HG03469 (cell line): ENCODE measurements around the gene CPNE8.

ENCODE experiments used
- ATAC-seq: cut with Tn5 transposase; IDR thresholded peaks from one replicate; pipeline ENCODE4 v1.9.1; 2021; ENCODE audit warnings: mild to moderate bottlenecking, moderate library complexity, moderate number of reproducible peaks; ENCODE audit not compliant: unreplicated experiment

Gene CPNE8

DNA sequence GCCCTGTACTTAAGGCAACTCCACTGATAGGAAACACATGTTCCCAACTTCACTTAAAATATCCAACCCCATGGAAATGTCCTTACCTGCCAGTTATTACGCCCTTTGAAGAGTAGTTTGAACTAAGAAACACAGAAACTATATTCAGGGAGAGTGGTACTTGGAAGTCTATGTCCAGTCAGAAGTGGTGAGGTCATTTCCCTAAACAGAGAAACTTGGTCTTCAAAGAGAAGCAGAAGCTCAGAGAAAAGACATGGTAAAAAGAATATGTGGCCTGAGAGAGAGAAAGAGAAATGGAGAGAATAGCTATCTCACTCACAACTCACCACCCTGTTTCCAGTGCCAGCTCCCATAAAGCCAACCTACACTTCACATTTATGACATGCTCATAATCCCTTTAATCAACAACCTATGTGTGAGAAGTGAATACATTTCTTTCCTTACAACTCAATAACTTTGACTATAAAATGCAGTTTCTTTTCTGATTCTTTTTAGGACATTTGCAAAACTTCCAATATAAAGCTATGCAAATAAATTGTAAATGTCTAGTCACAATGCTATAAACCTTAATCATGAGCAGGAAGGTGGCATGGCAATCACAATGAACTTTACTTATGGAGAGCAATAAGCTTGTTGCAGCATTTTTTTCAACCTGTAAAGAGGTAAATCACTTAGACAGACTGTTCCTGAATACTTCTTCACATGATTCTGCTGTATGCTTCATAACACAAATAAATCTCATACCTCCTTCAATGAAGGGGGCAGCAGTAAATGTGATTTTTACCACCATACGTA, 67.1 kb downstream of the CPNE8 start:
- no peak for ATAC-seq

DNA sequence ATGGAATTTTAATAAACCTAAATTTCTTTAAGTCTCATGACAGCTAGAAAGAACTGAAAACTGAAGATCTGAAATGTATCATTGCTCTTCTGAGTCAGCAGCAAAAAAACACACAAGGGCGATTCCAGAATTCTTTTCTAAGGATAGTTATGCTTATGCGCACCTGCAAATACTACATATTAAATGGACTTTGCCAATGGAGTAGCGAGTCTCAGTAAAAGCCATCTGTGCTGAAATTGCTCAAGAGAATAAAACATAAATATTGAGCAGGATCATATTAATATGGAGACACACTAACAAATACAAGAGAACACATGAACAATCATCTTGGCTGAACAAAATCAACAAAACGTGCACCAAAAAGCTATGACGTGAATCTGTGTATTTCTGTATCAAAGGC, 73.7 kb downstream of the CPNE8 start:
- ATAC-seq = no peak

DNA sequence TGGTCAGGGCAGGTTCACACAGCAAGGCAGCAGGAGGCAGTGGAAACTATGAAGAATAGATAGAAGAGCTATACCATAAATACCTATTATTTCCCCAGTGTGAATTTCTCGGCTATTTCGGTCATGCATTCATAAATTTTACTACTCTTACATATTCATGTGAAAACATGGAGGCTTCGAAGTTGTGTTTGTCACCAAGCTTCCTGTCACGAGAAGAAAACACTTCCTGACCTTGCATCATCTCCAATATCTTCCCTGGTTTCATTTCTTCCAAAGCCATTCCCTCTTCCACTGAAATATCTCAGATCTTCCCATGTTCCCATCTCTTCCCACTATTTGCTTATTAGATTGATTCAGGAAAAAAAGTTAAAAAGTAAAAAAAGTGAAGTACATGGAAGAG, 80.4 kb downstream of the CPNE8 start:
- no peak for ATAC-seq

DNA sequence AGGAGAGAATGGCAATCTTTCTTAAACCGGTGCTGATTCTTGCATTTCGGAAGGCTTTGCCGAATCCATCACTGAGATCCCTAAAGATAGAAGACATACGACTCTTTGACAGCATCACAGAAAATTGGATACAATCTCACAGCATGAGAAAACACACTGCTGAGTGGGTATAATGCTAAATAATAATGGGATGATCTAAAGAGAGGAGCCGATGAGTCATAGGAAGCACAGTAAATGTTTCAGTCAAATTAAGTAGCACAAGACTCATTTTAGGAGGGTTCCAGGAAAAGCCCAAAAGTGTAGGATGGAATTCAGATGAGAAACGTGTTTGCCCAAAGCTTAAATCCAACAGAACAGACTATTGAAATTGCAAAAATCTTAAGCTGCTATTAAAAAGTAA, 81.7 kb downstream of the CPNE8 start:
- ATAC-seq = no peak

DNA sequence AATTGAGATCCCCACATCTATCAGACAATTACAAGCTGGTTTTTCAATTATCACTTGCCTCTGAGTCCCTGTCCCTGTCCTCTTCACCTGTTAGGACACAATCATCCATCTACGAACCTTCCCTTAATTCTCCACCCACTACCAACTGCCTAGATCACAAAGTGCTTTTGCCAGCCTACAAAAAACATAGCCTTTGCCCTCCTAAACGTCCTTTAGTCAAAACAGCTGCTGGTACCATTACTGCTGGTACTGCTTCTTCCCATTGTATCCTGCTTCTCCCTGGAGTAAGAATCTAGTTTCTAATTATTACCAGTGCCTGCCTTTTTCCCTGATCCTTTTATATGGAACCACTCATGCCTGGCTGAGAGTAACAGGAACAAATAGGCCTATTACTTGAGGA, 82.1 kb downstream of the CPNE8 start:
- ATAC-seq = no peak

DNA sequence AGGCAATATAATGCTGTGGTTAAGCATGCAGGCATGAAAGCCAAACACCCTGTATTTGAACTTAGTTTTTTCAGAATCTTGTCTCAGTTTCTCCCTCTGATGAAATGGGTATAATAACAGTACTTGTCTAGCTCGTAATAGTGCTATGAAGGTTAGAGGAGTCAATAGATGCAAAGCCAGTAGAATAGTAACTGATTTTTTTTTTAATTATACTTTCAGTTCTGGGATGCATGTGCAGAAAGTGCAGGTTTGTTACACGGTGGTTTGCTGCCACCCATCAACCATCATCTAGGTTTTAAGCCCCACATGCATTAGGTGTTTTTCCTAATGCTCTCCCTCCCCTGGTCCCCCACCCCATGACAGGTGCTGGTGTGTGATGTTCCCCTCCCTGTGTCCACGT, 87.4 kb downstream of the CPNE8 start:
- no peak for ATAC-seq

DNA sequence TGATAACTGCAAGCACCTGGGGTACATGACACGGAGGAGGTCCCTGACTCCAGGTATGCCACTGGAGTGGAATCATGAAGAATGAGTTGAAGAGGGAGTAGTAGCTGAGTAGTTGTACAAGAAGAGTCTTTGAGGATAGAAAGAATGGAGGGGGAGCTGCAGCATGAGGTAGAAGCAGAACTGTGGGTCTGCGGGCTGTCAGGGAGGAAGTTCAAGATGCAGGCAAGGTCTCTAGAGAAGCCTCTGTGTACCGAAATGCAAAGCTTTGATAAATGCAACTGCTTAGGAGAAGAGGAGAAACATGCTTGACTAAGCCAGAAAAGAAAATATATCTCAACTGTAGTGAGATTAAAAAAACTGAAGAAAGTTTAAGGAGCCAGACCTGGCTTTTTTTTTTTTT, 91.5 kb downstream of the CPNE8 start:
- no peak for ATAC-seq

DNA sequence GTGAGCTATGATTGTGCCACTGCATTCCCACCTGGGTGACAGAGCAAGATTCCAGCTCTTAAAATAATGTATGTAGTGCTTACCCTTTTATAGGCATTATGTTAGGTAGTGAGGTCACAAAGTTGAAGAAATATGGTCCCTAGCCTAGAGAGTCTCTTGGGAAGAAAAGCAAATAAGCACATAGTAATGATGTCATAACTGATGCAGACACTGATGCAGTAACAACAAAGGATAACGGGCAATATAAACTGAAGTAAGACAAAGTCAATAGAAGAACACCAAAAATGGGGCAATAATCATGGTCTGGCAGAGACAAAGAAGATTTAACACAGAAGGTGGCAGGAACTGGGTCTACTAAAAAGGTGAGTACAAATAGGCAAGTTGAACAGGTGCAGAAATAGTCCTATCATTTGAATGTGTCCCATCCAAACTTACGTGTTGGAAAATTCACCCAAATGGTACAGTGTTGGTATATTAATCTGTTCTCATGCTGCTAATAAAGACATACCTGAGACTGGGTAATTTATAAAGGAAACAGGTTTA, 93.5 kb downstream of the CPNE8 start:
- no peak for ATAC-seq

DNA sequence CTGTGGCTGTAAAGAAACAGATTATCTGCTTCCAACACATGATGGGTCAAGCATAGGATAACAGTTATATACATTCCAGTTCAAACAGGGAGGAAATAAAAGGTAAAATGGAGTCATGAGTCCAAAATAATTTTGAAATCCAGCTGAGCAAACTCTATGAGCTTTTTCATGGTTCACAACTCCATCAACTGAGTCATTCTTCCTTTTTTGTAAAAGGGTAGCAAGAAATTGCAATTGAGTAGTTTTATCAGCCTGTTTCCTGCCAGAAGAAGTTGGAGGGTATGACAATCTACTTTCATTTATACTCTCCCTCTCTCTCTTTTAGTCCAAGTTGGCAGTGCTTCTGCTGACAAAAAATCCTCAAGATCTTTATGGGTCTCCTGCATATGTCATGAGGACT, 95.6 kb downstream of the CPNE8 start:
- no peak for ATAC-seq

DNA sequence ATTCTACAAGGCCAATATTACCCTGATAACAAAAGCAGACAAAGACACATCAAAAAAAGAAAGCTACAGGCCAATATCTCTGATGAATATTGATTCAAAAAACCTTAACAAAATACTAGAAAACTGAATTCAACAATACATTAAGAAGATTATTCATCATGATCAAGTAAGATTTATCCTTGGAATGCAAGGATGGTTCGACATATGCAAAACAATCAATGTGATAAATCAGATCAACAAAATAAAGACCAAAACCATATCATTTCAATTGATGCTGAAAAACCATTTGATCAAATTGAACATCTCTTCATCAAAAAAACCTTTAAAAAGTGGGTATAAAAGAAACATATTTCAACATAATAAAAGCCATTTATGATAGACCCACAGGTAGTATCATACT, 117.3 kb downstream of the CPNE8 start:
- no peak for ATAC-seq

DNA sequence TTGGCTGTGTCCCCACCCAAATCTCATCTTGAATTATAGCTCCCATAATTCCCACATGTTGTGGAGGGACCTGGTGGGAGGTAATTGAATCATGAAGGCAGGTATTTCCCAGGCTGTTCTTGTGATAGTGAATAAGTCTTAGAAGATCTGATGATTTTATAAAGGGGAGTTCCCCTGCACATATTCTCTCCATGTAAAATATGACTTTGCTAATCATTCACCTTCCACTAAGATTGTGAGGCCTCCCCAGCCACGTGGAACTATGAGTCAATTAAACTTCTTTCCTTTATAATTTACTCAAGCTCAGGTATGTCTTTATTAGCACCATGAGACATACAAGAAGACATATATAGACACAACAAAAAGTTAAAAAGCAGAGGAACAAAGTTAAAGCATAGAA, 120.0 kb downstream of the CPNE8 start:
- no peak for ATAC-seq

DNA sequence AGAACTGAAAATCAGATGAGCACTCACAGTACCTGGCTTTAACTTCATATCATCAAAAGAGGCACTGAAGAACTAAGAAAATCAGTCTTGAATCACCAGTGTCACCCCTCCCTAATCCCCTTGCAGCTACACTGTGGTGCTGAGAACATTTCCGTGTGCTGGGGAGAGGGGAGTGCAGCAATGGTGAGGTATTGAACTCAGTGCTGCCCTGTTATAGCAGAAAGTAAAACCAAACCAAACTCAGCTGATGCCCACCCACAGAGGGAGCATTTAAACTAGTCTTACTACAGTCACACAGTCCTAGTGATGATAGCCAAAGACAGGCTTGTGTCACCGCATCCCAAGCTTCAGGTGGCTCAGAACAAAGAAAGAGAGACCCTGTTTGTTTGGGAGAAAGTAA, 122.1 kb downstream of the CPNE8 start:
- no peak for ATAC-seq

DNA sequence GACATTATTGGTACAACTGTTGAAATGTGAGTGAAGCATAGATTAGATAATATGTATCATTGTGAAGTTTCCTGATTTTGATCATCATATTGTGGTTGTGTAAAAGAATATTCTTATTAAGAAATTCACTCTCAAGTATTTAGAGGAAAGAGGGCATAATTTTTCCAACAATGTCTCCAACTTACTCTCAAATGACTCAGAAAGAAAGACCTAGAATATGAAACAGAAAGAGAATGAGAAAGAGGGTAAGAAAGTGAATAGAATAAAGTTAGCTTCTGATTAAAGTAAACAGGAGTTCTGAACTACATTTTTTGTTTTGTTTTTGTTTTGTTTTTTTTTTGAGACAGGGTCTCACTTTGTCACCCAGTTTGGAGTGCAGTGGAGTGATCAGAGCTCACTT, 123.0 kb downstream of the CPNE8 start:
- ATAC-seq = no peak

DNA sequence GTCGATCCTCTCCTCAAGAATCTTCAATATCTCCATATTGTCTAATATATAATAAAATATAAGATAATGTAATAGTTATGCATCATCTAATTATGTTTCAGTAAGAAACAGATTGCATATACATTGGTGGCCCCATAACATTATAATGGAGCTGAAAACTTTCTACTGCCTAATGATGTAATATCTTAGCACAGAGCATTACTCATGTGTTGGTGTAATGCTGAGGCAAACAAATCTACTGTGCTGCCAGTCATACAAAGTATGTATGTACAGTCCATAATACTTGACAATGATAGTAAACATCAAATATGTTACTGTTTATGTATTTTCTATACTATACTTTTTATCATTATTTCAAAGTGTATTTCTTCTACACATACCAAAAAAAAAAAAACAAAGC, 128.7 kb downstream of the CPNE8 start:
- no peak for ATAC-seq

DNA sequence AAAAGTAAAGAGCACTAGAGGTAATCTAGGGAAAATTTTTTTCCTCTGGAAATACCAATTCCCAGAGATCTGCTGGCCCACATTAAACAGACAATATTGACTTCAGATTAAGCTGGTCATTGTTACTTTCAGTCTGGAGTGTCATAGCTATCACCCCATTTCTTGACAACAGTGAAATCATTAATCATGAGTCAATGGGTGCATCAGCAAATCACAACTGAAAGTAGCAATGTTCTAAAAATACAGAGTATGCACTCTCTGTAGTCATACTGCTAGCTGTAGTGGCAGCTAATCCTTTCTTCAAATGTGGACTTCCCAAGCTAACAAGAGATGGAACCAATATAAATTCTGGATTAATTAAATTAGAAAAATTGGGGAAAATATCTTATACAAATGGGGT, 129.9 kb downstream of the CPNE8 start:
- peak; percentile 96 for ATAC-seq

DNA sequence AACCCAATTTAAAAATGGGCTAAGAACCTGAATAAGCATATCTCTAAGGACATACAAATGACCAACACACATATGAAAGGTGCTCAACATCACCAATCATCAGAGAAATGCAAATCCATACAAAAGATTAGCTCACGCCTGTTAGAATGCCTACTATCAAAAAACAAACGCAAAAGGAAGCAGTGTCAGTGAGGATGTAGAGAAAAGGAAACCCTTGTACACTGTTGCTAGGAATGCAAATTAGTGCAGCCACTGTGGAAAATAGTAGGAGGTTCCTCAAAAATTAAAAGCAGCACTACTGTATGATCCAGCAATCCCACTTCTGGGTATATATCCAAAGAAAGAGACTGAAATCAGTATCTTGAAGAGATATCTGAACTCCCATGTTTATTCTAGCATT, 133.0 kb downstream of the CPNE8 start:
- ATAC-seq = no peak

DNA sequence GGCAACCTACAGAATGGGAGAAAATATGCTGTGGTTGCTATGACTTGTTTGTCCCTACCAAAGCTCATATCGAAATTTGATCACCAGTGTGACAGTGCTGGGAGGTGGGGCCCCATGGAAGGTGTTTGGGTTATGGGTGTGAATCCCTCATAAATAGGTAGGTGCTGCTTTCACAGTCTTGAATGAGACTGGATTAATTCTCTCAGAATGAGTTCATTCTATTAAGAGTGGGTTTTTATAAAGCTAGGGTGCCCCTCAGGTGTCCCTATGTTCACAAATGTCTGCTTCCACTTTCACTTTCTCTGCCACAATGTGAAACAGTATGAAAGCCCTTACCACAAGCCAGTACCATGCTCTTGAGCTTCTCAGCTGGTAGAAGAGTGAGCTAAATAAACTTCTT, 133.5 kb downstream of the CPNE8 start:
- peak; percentile 57 for ATAC-seq

DNA sequence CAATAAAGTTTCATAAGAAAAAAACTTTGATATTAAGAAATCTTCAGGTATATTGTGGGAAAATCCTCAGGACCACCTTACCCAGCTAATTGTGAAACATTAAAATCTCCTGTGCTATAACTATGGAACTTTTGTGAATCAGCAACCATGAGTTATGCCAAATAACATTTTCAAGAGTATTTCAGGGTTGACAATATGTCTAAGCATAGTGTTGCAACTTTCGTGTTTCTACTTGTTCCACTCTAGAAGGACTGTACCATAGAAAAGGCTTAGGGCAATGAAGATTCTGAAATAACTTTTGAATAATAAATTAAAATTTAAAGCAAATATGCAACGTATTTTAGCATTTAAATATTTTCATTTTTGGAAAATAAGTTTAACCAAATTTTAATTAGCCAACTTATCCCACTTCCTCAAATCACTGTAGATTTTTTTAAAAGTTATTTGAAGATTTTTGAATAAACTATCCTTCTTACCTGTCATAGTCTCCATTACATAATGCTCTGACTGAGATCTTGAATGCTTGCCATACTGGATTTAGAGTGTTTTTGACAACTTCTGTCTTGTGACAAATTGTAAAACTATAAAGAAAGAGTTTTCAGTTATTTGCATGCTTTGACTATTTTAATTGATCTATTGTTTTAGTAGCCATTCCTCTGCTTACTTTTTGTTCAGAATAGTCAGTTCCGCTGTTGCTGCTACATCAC, 143.6 kb downstream of the CPNE8 start:
- ATAC-seq = no peak

DNA sequence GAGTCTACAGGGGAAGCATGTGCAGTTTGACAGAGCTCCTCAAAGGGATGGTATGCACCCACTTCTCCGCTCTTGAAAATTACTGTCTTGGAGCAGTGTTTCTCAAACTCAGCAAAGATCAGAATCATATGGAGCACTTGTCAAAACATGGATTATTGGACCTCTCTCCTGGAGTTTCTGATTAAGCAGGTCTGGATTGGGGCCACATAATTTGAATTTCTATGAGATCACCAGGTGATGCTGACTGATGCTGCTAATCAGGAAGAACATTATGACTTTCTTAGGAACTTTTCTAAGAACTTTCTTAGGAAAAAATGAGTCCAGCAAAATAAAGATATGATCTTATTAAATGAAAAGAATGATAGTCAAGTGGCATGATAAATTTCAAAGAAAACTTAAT, 144.3 kb downstream of the CPNE8 start:
- no peak for ATAC-seq

DNA sequence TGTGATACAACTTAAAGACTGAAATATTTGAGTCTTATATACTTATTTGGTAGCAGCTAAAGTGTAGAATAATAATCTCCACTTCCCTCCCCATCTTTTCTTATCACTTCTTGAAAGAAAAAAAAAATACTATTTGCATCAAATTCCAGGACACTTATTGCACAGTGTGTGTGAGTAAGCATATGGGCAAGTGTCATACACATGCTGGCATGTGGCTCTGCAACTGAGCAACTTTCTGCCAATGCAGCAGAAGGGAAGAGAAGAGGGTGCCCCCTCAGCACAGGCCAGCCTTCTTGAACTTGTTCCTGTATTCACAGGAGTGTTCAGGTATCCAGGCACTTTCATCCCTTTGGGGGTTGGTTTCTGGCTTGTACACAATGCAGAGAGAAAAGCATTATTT, 145.8 kb downstream of the CPNE8 start:
- ATAC-seq = no peak

DNA sequence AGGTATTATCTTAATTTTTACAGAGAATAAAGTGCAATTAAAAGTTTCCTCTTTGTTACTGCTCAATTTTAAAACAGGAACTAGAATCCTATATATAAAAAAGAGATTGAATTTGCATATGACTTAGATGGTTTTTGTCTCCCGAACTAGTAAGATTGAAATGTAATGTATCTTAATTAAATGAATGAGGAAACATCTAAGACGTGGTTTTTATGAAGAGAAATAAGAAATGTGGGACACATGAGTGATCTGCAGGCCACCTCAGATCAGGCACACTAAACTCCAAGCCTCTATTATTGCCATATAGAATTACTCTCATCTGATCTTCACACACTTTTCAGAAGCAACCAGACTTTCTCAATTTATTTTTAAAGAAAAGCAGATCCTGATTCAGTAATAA, 158.6 kb downstream of the CPNE8 start:
- no peak for ATAC-seq

DNA sequence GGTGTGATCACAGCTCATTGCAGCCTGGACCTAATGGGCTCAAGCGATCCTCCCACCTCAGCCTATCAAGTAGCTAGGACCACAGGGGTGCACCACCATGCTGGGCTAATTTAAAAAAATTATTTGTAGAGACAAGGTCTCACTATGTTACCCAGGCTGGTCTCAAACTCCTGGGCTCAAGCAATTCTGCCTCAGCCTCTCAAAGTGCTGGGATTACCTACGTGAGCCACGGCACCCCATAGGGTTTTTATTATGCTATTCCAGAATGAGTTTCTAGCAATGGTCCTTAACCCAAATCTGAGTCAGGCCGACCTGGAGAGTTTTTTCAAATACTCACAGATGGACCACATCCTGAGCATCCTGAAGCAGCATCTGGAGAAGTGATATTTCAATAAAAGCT, 159.8 kb downstream of the CPNE8 start:
- ATAC-seq = no peak
